Activated CD8-positive, alpha-beta T cell treated with anti-CD3 and anti-CD28 coated beads for 36 hours (primary cell): ENCODE measurements around the gene PRKD1. TPM values are rescaled to one million over a fixed set of nuclear protein-coding genes. Genes with fewer than 3 reads are reported as not detected.

ENCODE experiments used
- ATAC-seq: fragments of 200-7000 bp; cut with Tn5 transposase; one replicate; pipeline ENCODE4 v1.10.0; 2021; ENCODE audit warnings: mild to moderate bottlenecking, moderate library complexity
- CTCF ChIA-PET: fragments of 350-600 bp; sonication (Branson Sonifier 250); formaldehyde crosslinking; loops from one replicate; lab custom pipeline; 2021; ENCODE audit warnings: antibody characterized with exemption; lab: Charles Lee
- POLR2A ChIA-PET: fragments of 350-600 bp; sonication (Branson Sonifier 250); formaldehyde crosslinking; loops from one replicate; lab custom pipeline; 2021; ENCODE audit warnings: antibody characterized with exemption; lab: Charles Lee
- DNase-seq: peaks from one replicate; pipeline ENCODE4 v3.0.0-alpha.2; 2020
- H3K27ac Mint-ChIP-seq: one replicate; pipeline ENCODE4 v1.8.0; 2021; ENCODE audit warnings: mild to moderate bottlenecking, mixed read lengths
- H3K27me3 Mint-ChIP-seq: one replicate; pipeline ENCODE4 v1.8.0; 2021; ENCODE audit warnings: mixed read lengths
- H3K36me3 Mint-ChIP-seq: one replicate; pipeline ENCODE4 v1.8.0; 2021; ENCODE audit warnings: low read depth, mixed read lengths
- H3K4me1 Mint-ChIP-seq: one replicate; pipeline ENCODE4 v1.8.0; 2021; ENCODE audit warnings: low read depth, mixed read lengths
- H3K4me3 Mint-ChIP-seq: one replicate; pipeline ENCODE4 v1.8.0; 2021; ENCODE audit warnings: mild to moderate bottlenecking, moderate library complexity, mixed read lengths
- H3K9me3 Mint-ChIP-seq: one replicate; pipeline ENCODE4 v1.8.0; 2021; ENCODE audit warnings: mixed read lengths
- intact Hi-C: fragments of 100-400 bp; cut with micrococcal nuclease; formaldehyde crosslinking; loops from one replicate; pipeline ENCODE4 v1.10.0; 2022
- total RNA-seq, 2 experiments: library from RNA; stranded (reverse); gene quantifications; one replicate each; pipeline ENCODE4 v1.2.3, GENCODE V29; 2021
- TF ChIP-seq, protein P1 (sequence below): fragments of 200-600 bp; IDR thresholded peaks from one replicate; pipeline ENCODE4 v1.8.0; 2022; ENCODE audit warnings: antibody characterized with exemption, mild to moderate bottlenecking

The PRKD1 gene
- total RNA-seq, 2 experiments from 2014 or later: not detected

DNA sequence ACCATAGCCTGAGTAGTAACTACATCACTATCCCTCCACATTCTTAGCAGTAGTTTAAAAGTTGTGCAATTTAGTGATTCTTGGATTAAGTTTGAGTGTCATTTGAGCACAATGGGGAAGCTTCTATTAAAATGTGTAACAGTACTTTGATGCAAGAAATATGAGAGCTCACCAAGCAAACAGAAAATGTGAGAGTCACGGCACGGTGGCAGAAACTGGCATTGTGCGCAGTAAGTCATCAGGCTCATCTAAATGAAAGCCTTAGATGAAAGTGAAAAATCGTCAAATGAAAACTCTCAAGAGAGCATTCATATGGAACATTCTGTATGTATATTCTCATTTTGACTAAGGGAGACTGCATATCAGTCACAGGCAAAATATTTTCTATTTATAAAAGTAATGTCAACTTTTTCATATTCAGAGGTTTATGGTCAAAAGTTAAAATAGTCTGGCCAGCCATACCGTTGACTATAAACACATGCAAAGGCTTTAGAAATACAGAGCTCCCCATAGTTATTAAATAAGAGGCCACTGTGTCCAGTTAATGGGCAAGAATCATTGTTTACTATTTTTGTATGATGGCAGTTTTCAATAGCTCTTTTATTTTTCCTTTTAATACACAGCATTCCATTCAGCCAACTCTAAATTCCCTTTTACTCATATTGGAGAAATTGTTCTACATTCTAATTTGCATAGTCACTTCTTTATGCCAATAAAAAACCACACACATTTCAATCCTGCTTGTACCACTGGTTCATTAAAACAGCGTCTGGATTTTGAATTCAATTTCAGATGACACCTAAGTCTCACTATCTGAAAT lies 167.9 kb downstream of the PRKD1 start:
- TF ChIP-seq, protein P1, sequence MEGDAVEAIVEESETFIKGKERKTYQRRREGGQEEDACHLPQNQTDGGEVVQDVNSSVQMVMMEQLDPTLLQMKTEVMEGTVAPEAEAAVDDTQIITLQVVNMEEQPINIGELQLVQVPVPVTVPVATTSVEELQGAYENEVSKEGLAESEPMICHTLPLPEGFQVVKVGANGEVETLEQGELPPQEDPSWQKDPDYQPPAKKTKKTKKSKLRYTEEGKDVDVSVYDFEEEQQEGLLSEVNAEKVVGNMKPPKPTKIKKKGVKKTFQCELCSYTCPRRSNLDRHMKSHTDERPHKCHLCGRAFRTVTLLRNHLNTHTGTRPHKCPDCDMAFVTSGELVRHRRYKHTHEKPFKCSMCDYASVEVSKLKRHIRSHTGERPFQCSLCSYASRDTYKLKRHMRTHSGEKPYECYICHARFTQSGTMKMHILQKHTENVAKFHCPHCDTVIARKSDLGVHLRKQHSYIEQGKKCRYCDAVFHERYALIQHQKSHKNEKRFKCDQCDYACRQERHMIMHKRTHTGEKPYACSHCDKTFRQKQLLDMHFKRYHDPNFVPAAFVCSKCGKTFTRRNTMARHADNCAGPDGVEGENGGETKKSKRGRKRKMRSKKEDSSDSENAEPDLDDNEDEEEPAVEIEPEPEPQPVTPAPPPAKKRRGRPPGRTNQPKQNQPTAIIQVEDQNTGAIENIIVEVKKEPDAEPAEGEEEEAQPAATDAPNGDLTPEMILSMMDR: no peak
- Mint-ChIP-seq H3K36me3 (no peaks in the 10 kb centered on the region), H3K4me1 (no peaks in the 10 kb centered on the region), H3K4me3 (no peak overlapping the region), H3K27ac (no peak overlapping the region), H3K9me3 (peaks cover 4% of the 10 kb centered on the region), H3K27me3 (no peaks in the 10 kb centered on the region)
- POLR2A ChIA-PET: no interaction called here
- intact Hi-C loops: no loop called here
- CTCF ChIA-PET: no interaction called here
- ATAC-seq: no peak
- no peak for DNase-seq

DNA sequence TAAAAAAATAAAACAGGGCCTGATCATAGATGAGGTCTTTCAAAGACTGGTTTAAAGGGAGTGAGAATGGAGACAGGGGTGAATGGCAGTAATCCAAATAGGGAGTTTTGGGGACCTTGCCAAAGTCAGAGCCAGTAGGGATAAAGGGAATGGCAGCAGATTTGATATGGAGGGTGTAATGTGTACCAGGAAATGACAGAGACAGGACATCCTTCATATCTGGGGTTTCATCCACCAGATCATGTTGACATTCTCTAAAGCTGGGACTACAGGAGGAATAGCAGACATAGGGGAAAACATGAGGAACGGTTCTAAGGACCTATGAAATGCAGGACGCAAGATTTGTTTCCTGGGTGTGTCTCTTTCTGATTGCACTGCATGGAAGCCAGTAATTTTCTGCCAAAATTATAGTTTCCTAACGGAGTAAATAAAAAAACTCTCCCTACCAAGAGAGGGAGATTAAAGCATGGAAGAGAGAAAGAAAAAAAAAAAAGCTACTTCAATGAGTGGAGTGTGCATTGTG lies 169.9 kb downstream of the PRKD1 start:
- no peaks in the 10 kb centered on the region for H3K27me3 Mint-ChIP-seq
- no peak overlapping the region for H3K4me3 Mint-ChIP-seq
- intact Hi-C loops: no loop called here
- no peak for ATAC-seq
- H3K9me3 Mint-ChIP-seq: peaks cover 4% of the 10 kb centered on the region
- H3K4me1 Mint-ChIP-seq: no peaks in the 10 kb centered on the region
- TF ChIP-seq, protein P1: no peak
- ChIA-PET CTCF (no interaction called here), POLR2A (no interaction called here)
- no peaks in the 10 kb centered on the region for H3K36me3 Mint-ChIP-seq
- no peak for DNase-seq
- no peak overlapping the region for H3K27ac Mint-ChIP-seq

DNA sequence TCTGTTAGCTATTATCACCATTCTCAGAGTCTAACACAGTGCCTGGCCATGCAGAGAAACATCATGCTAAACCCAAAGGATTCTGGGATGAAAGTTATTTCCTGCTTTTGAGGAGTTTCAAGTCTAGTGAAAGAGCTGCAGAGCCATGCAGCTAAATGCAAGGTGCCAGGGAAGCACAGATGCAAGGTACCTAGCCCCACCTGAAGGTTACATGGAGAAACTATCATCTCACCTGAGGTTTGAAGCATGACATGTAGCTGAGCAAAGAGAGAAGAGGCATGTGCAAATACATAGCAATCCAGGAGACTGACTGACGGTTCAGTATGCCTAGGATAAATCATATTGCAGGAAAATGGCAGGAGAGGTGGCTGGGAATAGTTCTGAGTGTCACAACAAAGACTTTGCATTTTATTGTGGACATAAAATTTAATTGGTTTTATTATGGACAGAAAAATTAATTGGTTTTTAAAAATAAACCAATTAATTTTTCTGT lies 170.4 kb downstream of the PRKD1 start:
- DNase-seq: no peak
- POLR2A ChIA-PET: no interaction called here
- no peak overlapping the region for H3K27ac Mint-ChIP-seq
- peaks cover 4% of the 10 kb centered on the region for H3K9me3 Mint-ChIP-seq
- ATAC-seq: no peak
- no peaks in the 10 kb centered on the region for H3K36me3 Mint-ChIP-seq
- intact Hi-C loops: no loop called here
- H3K4me3 Mint-ChIP-seq: no peak overlapping the region
- TF ChIP-seq, protein P1: no peak
- CTCF ChIA-PET: no interaction called here
- H3K4me1 Mint-ChIP-seq: no peaks in the 10 kb centered on the region
- H3K27me3 Mint-ChIP-seq: no peaks in the 10 kb centered on the region

DNA sequence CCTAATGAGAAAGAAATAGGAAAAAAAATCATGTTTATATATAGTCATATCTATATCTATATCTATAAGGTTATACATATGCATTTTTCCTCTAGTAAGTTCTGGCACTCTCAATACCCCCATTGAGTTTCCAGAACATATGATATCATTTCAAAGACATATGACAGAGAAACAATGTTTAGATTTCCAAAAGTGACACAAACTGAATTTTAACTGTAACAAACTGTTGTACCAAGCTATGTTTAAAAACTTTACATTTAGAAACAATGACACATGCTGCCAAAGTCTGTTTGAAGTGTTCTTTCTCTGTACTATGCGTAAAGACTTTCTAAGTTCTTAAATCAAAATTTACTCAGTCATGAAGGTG lies 171.6 kb downstream of the PRKD1 start:
- intact Hi-C loops: no loop called here
- Mint-ChIP-seq H3K4me1 (no peaks in the 10 kb centered on the region), H3K9me3 (peaks cover 4% of the 10 kb centered on the region), H3K27me3 (no peaks in the 10 kb centered on the region), H3K27ac (no peak overlapping the region), H3K36me3 (no peaks in the 10 kb centered on the region), H3K4me3 (no peak overlapping the region)
- ATAC-seq (no peak), DNase-seq (no peak)
- TF ChIP-seq, protein P1: no peak
- CTCF ChIA-PET: no interaction called here
- POLR2A ChIA-PET: interaction anchor here (0.6 kb wide), 1 partner anchor 297 kb away, joined by 3 read pairs; no protein-coding TSS in a partner anchor

DNA sequence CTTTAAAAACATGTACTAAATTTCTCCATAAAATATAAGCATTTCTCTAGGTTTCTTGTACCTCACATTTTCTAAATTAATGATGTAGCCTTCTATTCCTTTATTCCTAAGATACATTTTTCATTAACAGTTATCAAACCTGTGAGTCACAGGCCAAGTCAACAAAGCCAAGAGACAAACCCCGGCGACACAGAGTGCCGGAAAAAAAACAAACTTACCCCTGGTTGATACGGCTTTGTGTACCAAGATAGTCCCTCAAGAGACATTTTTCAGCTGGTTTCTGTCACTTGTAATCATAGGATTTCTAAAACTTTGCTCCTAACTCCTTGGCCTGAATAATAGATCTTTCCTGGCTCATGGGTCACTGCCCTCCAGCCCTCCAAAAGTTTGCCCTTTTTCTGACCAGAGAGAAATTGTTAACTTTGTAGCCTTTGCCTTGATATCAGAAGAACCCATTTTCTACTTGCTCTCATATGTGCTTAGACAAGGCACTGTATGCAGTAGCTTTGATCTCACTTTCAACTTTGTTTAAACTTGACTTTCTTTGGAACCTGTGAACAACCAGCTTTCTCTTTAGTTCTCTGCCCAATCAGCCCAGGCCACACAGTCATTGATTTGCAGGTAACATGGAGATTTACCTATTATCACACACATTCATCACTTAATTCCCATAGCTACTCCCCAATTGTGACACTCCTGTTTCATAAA lies 172.2 kb downstream of the PRKD1 start:
- intact Hi-C loops: no loop called here
- Mint-ChIP-seq H3K36me3 (no peaks in the 10 kb centered on the region), H3K27me3 (no peaks in the 10 kb centered on the region), H3K9me3 (peaks cover 4% of the 10 kb centered on the region), H3K4me1 (no peaks in the 10 kb centered on the region), H3K27ac (no peak overlapping the region), H3K4me3 (no peak overlapping the region)
- POLR2A ChIA-PET: no interaction called here
- TF ChIP-seq, protein P1: no peak
- CTCF ChIA-PET: no interaction called here
- ATAC-seq (no peak), DNase-seq (no peak)
